ENCODE measurements around the gene SPA17. TPM values are rescaled to one million over a fixed set of nuclear protein-coding genes. Genes with fewer than 3 reads are reported as not detected.

Gene SPA17
- total and polyA plus RNA-seq, 2 of the 8 experiments (the other 6 are each of a cell fraction or from before 2014, with no cell fraction given), result 3.7 to 5.2 TPM

DNA sequence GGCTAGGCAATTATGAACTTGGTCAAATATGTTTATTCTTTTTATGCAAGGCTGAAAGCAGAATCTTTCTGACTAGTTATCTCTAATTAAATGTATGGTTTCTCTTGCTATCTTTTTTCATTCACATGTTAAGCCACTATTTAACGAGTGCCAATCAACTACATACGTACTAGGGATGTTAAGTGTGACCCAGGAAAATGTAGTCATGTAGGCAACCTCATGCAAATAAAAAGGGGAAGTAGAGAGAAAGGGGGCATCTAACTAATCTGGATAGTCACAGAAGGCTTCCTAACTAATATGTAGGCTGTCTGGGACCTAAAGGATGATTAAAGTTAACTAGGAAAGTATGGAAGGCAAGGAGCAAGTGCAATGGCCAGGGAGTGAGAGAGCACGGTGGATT, 27.6 kb upstream of the SPA17 start:
- Histone ChIP-seq H3K14ac (ENCODE audit: insufficient read length) (no peak overlapping the region), H3K23me2 (ENCODE audit: low read depth, low read length) (no peaks in the 10 kb centered on the region; the same call in 1 of the 2 replicates), H3K56ac (replicated peaks; ENCODE audit: insufficient read length, low read depth, low read length) (no peak overlapping the region), H3K4me3 (ENCODE audit: extremely low read depth in 1 of 4, insufficient read depth in 2 of 4, low read depth in 3 of 4, low read length in 4 of 4) (no peak overlapping the region), H3K9me3 (ENCODE audit: insufficient read depth in 2 of 2, low read depth in 1 of 2, low read length in 1 of 2) (no peaks in the 10 kb centered on the region), H3K27me3 (replicated peaks in 1 of 4; ENCODE audit: control insufficient read depth in 3 of 4, extremely low read depth in 1 of 4, insufficient read depth in 3 of 4, low read length in 3 of 4) (no peaks in the 10 kb centered on the region), H3K36me3 (ENCODE audit: control insufficient read depth in 2 of 4, insufficient read depth in 4 of 4, low read length in 3 of 4) (no peaks in the 10 kb centered on the region), H3K79me1 (ENCODE audit: low read depth, low read length) (no peaks in the 10 kb centered on the region), H3K4me2 (ENCODE audit: insufficient read depth in 1 of 2, low read depth in 2 of 2, low read length in 2 of 2) (no peak overlapping the region), H3K79me2 (ENCODE audit: control insufficient read depth in 1 of 2, insufficient read depth in 2 of 2, low read length in 2 of 2) (no peaks in the 10 kb centered on the region), H3K27ac (ENCODE audit: low read depth, low read length) (no peak overlapping the region), H2BK5ac (ENCODE audit: low read depth, low read length) (no peak overlapping the region), H2BK15ac (ENCODE audit: low read length) (no peak overlapping the region), H2BK120ac (replicated peaks; ENCODE audit: low read depth, low read length) (no peak overlapping the region), H2BK12ac (ENCODE audit: low read depth, low read length) (no peak overlapping the region), H4K8ac (ENCODE audit: extremely low read depth, insufficient read depth, low read length) (no peak overlapping the region), H3K9ac (replicated peaks in 1 of 4; ENCODE audit: extremely low read depth in 1 of 4, low read depth in 3 of 4, low read length in 3 of 4) (no peak overlapping the region), H2AFZ (ENCODE audit: low read length) (no peak overlapping the region), H3K4me1 (replicated peaks in 1 of 4; ENCODE audit: control insufficient read depth in 3 of 4, insufficient read depth in 4 of 4, low read length in 3 of 4) (peaks cover 0 to 4% (median 2%) of the 10 kb centered on the region in 4 experiments; a peak in 3 of 7 replicates), H3K4ac (replicated peaks; ENCODE audit: insufficient read length, low read depth, low read length) (no peak overlapping the region), H4K5ac (ENCODE audit: insufficient read length, low read depth, low read length) (no peak overlapping the region), H3K18ac (ENCODE audit: extremely low read depth, low read length) (no peak overlapping the region), H4K20me1 (replicated peaks in 1 of 2; ENCODE audit: control insufficient read depth in 1 of 2, insufficient read depth in 2 of 2, low read length in 2 of 2) (no peaks in the 10 kb centered on the region), H3K23ac (ENCODE audit: insufficient read length) (no peak overlapping the region), H2BK20ac (ENCODE audit: low read length) (no peak overlapping the region), H2AK5ac (ENCODE audit: low read depth, low read length) (no peak overlapping the region), H4K91ac (replicated peaks; ENCODE audit: insufficient read length, low read length) (no peak overlapping the region)
- WGBS, 2 experiments (ENCODE audit: extremely low coverage in 1 of 2, insufficient coverage in 1 of 2, insufficient read length in 1 of 2, insufficient replicate concordance in 2 of 2, low coverage in 1 of 2, low lambda C conversion rate in 2 of 2, missing lambda C conversion rate in 1 of 2), result 90% methylated on average over 3 of the region's 3 CpGs; no CpG with 5 or more reads in 1 of the 2 experiments
- CTCF ChIA-PET (ENCODE audit: partially characterized antibody), result interaction anchor here (3.1 to 8.6 kb wide), 2 partner anchors 116 to 192 kb away, joined by 12 to 69 read pairs; partner anchors contain the start of gene ESAM
- POLR2A ChIA-PET (ENCODE audit: partially characterized antibody), result no interaction called here
- DNase-seq (ENCODE audit: low read depth in 1 of 2, low spot score in 2 of 2), result no peak
- FAIRE-seq, result no peak
- TF ChIP-seq SP1 (IDR thresholded peaks at IDR 0.05; ENCODE audit: low read depth, low read length) (no peak), EZH2 (IDR thresholded peaks at IDR 0.05; ENCODE audit: low read depth, low read length, severe bottlenecking) (no peak), BACH1 (IDR thresholded peaks at IDR 0.05; ENCODE audit: low read length) (no peak), KDM5A (IDR thresholded peaks at IDR 0.05; ENCODE audit: low read length) (no peak)

Measured in H1 (cell line).